ENCODE results near the gene NOC3L.

Gene NOC3L, protein sequence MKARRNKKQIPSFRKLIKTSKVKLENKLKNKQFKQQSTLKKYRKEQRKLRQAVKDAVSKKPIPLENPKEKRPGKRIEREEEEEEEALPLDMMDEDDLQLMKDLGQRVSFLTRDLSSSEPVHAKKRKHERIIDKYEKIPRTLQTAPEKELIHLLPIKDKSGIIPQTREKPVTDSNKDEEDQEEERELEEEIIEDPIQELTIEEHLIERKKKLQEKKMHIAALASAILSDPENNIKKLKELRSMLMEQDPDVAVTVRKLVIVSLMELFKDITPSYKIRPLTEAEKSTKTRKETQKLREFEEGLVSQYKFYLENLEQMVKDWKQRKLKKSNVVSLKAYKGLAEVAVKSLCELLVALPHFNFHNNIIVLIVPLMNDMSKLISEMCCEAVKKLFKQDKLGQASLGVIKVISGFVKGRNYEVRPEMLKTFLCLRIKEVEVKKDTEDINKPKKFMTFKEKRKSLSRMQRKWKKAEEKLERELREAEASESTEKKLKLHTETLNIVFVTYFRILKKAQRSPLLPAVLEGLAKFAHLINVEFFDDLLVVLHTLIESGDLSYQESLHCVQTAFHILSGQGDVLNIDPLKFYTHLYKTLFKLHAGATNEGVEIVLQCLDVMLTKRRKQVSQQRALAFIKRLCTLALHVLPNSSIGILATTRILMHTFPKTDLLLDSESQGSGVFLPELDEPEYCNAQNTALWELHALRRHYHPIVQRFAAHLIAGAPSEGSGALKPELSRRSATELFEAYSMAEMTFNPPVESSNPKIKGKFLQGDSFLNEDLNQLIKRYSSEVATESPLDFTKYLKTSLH

GRCh38 chr10:94362360-94363250, at the start of gene NOC3L:
TSS of gene NOC3L (minus strand) at chr10:94362939. CDS start at chr10:94362838, 101 bp downstream.
- peaks cover 5% of the 10 kb centered on the region for H3K4me1 ChIP-seq (ENCODE audit: control insufficient read depth, insufficient read depth, low read length)
- H3K36me3 ChIP-seq (ENCODE audit: control insufficient read depth, insufficient read depth, low read length), result peaks cover 38% of the 10 kb centered on the region
- peak within 1 kb of the TSS; percentile 89 for H3K4me3 ChIP-seq (ENCODE audit: low read depth, low read length)
- H3K27ac ChIP-seq (ENCODE audit: low read depth, low read length), result peak within 1 kb of the TSS; percentile 82
- no peaks in the 10 kb centered on the region for H3K9me3 ChIP-seq (ENCODE audit: control insufficient read depth, insufficient read depth, low read length)
- peak within 1 kb of the TSS; percentile 59 for H3K9ac ChIP-seq (ENCODE audit: low read depth, low read length)
- H3K27me3 ChIP-seq (ENCODE audit: control insufficient read depth, insufficient read depth, low read length), result peaks cover 17% of the 10 kb centered on the region

DNA sequence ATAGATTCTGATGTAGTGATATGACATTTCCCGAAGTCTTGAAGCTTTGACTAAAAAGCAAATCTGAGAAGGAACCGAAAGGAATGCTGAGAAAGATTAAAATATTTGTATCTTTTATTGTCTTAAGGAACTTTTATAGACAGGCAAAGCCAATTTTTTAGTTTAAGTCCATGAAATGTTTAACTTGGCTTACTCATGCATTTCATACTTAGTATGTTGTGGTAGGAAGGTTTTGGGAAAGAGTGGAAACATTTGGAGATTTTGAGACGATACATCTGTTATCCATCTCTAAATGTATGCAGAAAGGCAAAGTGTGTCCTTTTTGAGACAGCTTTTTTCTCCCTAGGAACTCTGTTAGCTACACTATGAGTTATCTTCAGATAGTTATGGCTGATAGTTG, 49.7 kb upstream of the NOC3L start:
- Histone ChIP-seq H3K27me3 (ENCODE audit: control insufficient read depth, insufficient read depth, low read length) (no peaks in the 10 kb centered on the region), H3K9me3 (ENCODE audit: control insufficient read depth, insufficient read depth, low read length) (no peaks in the 10 kb centered on the region), H3K27ac (ENCODE audit: low read depth, low read length) (no peak overlapping the region), H3K4me3 (ENCODE audit: low read depth, low read length) (no peak overlapping the region), H3K9ac (ENCODE audit: low read depth, low read length) (no peak overlapping the region), H3K36me3 (ENCODE audit: control insufficient read depth, insufficient read depth, low read length) (no peaks in the 10 kb centered on the region), H3K4me1 (ENCODE audit: control insufficient read depth, insufficient read depth, low read length) (no peaks in the 10 kb centered on the region)

DNA sequence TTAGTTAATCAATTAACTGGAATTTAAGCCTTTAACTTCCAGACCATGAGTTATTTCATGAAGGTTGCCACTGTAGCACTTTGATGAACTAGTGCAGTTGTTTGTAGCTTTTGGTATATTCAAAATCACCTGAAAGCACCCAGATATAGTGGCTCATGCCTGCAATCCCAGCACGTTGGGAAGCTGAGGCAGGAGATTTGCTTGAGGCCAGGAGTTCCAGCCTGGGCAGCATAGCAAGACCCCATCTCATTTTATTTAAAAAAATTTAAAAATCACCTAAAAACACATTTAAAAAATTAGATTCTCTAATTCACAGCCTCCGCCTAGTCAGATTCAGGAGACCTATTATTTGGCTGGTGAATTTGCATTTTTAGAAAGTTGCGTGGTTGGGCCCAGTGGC, 48.6 kb upstream of the NOC3L start:
- no peaks in the 10 kb centered on the region for H3K9me3 ChIP-seq (ENCODE audit: control insufficient read depth, insufficient read depth, low read length)
- H3K36me3 ChIP-seq (ENCODE audit: control insufficient read depth, insufficient read depth, low read length), result no peaks in the 10 kb centered on the region
- no peak overlapping the region for H3K9ac ChIP-seq (ENCODE audit: low read depth, low read length)
- H3K27me3 ChIP-seq (ENCODE audit: control insufficient read depth, insufficient read depth, low read length), result no peaks in the 10 kb centered on the region
- no peak overlapping the region for H3K27ac ChIP-seq (ENCODE audit: low read depth, low read length)
- H3K4me1 ChIP-seq (ENCODE audit: control insufficient read depth, insufficient read depth, low read length), result no peaks in the 10 kb centered on the region
- H3K4me3 ChIP-seq (ENCODE audit: low read depth, low read length), result no peak overlapping the region

GRCh38 chr10:94409021-94409657, 46.4 kb upstream of the NOC3L start:
- H3K27me3 ChIP-seq (ENCODE audit: control insufficient read depth, insufficient read depth, low read length), result peaks cover 15% of the 10 kb centered on the region
- H3K9ac ChIP-seq (ENCODE audit: low read depth, low read length), result no peak overlapping the region
- no peak overlapping the region for H3K4me3 ChIP-seq (ENCODE audit: low read depth, low read length)
- H3K9me3 ChIP-seq (ENCODE audit: control insufficient read depth, insufficient read depth, low read length), result no peaks in the 10 kb centered on the region
- H3K4me1 ChIP-seq (ENCODE audit: control insufficient read depth, insufficient read depth, low read length), result no peaks in the 10 kb centered on the region
- no peaks in the 10 kb centered on the region for H3K36me3 ChIP-seq (ENCODE audit: control insufficient read depth, insufficient read depth, low read length)
- H3K27ac ChIP-seq (ENCODE audit: low read depth, low read length), result no peak overlapping the region

DNA sequence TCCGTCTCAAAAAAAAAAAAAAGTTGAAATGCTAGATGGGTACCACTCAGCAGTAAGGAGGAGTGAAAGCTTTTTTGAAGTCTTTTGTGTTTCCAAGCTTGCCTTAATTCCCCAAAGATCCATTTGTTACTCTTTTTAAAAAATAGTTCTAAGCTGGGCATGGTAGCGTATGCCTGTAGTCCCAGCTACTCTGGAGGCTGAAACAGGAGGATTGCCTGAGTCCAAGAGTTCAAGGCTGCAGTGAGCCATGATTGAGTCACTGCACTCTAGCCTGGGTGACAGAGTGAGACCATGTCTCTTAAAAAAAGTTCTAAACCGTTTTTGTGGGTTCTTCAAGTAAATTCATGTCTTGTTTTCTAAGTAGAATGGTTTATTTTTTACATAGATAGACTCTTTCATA, 44.9 kb upstream of the NOC3L start:
- no peak overlapping the region for H3K27ac ChIP-seq (ENCODE audit: low read depth, low read length)
- no peak overlapping the region for H3K4me3 ChIP-seq (ENCODE audit: low read depth, low read length)
- H3K27me3 ChIP-seq (ENCODE audit: control insufficient read depth, insufficient read depth, low read length), result peaks cover 29% of the 10 kb centered on the region
- H3K9me3 ChIP-seq (ENCODE audit: control insufficient read depth, insufficient read depth, low read length), result no peaks in the 10 kb centered on the region
- H3K36me3 ChIP-seq (ENCODE audit: control insufficient read depth, insufficient read depth, low read length), result no peaks in the 10 kb centered on the region
- H3K4me1 ChIP-seq (ENCODE audit: control insufficient read depth, insufficient read depth, low read length), result no peaks in the 10 kb centered on the region
- H3K9ac ChIP-seq (ENCODE audit: low read depth, low read length), result no peak overlapping the region

DNA sequence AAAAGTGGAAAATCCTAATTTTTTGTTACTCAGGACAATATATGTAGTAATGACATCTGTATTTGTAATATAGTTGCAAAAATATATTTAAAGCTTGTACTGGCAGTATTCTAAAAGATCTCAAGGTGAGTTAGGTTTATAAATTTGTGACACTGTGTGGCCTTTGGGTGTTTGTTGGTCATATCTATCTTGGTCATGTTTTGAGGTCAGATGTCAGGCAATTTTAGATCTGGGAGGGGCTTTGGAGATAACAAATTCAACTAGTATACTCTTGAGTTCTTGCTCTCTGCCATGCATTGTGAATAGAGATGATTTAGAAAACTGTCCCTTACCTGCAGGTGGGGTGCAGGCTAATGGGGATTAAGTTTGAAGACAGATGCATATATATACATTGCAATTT, 42.7 kb upstream of the NOC3L start:
- H3K9ac ChIP-seq (ENCODE audit: low read depth, low read length), result no peak overlapping the region
- H3K36me3 ChIP-seq (ENCODE audit: control insufficient read depth, insufficient read depth, low read length), result no peaks in the 10 kb centered on the region
- H3K27me3 ChIP-seq (ENCODE audit: control insufficient read depth, insufficient read depth, low read length), result peaks cover 31% of the 10 kb centered on the region
- H3K27ac ChIP-seq (ENCODE audit: low read depth, low read length), result no peak overlapping the region
- H3K4me3 ChIP-seq (ENCODE audit: low read depth, low read length), result no peak overlapping the region
- H3K4me1 ChIP-seq (ENCODE audit: control insufficient read depth, insufficient read depth, low read length), result no peaks in the 10 kb centered on the region
- H3K9me3 ChIP-seq (ENCODE audit: control insufficient read depth, insufficient read depth, low read length), result no peaks in the 10 kb centered on the region

DNA sequence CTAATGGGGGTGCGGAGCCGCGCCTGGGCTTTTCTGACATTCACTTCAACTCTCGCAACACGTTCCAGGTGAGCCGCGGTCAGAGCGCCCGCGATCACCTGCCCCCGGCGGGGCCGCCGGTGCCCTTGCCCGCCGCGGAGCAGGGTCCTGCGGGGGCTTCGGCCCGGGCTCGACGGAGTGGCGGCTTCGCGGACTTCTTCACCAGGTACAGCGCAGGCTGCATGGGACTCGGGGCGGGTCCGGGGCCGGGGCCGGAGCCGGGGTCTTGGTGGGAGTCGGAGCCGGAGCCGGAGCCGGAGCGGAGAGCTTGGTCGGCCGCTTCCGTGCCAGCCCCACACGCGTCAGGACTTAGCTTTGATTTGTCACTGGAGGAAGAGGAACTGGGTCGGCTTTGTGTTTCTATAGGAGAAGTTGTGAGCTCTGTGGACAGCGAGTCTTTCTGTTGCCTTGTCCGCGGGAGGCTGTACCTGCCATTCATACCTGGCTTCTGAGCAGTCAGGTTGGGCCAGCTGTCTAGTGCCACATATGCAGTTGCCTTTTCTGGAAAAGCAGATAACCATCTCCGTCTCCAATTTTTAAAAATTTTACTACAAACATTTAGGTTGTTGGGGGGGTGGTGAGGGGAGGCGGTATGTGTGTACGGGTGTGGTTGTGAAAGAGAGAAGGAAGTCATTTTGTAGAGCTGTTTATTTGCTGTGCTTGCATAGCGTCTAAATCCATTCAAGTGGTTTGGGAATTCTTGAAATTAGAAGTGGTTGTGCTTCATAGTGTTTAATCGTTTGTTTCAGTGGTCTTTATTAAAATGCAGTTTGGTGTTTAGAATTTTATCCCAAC, 40.9 kb upstream of the NOC3L start:
- H3K27ac ChIP-seq (ENCODE audit: low read depth, low read length), result no peak overlapping the region
- no peaks in the 10 kb centered on the region for H3K36me3 ChIP-seq (ENCODE audit: control insufficient read depth, insufficient read depth, low read length)
- peak overlapping the region; percentile 84 for H3K4me3 ChIP-seq (ENCODE audit: low read depth, low read length)

GRCh38 chr10:94402843-94403379, 40.2 kb upstream of the NOC3L start:
- Histone ChIP-seq H3K36me3 (ENCODE audit: control insufficient read depth, insufficient read depth, low read length) (no peaks in the 10 kb centered on the region), H3K4me1 (ENCODE audit: control insufficient read depth, insufficient read depth, low read length) (no peaks in the 10 kb centered on the region), H3K9me3 (ENCODE audit: control insufficient read depth, insufficient read depth, low read length) (no peaks in the 10 kb centered on the region), H3K27ac (ENCODE audit: low read depth, low read length) (peak overlapping the region; percentile 42), H3K4me3 (ENCODE audit: low read depth, low read length) (peak overlapping the region; percentile 84), H3K27me3 (ENCODE audit: control insufficient read depth, insufficient read depth, low read length) (peaks cover 31% of the 10 kb centered on the region), H3K9ac (ENCODE audit: low read depth, low read length) (peak overlapping the region; percentile 44; the same call in 1 of the 2 replicates)

More for the DNA sequence above, 40.9 kb upstream of the NOC3L start:
- H3K4me1 ChIP-seq (ENCODE audit: control insufficient read depth, insufficient read depth, low read length), result no peaks in the 10 kb centered on the region
- H3K9ac ChIP-seq (ENCODE audit: low read depth, low read length), result no peak overlapping the region
- H3K27me3 ChIP-seq (ENCODE audit: control insufficient read depth, insufficient read depth, low read length), result peaks cover 31% of the 10 kb centered on the region
- H3K9me3 ChIP-seq (ENCODE audit: control insufficient read depth, insufficient read depth, low read length), result no peaks in the 10 kb centered on the region

DNA sequence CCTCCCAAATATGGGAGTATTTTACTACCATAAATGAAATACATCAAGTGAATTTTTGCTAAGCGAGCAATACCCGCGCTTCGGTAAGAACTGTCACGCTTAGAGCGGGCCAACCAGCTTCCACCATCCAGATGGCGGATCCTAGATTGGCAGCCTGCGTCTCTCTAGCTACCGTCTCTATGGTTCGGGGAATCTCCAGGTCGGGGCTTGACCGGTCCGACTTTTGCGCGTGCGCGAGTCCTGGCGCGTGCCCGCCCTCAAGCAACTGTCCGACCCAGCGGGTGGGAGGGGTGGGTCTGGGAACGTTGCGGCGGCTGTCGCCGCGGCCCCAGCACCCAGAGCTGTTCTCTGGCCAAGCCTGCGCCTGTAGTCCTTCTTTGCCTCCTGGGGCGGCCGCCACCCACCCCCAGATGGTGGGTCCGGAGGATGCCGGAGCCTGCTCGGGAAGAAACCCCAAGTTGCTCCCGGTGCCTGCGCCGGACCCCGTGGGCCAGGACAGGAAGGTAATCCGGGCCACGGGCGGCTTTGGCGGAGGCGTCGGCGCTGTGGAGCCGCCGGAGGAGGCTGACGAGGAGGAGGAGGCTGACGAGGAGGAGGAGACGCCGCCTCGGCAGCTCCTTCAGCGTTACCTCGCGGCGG, 39.6 kb upstream of the NOC3L start, which contains the start of gene TBC1D12:
Gene TBC1D12, plus strand, starts transcription at position 338 of the 639 bp plus-strand sequence. Its CDS starts 73 bp downstream, at position 411.
- Histone ChIP-seq H3K4me1 (ENCODE audit: control insufficient read depth, insufficient read depth, low read length) (no peaks in the 10 kb centered on the region), H3K36me3 (ENCODE audit: control insufficient read depth, insufficient read depth, low read length) (no peaks in the 10 kb centered on the region), H3K4me3 (ENCODE audit: low read depth, low read length) (peak within 1 kb of the TSS; percentile 84), H3K9ac (ENCODE audit: low read depth, low read length) (peak within 1 kb of the TSS; percentile 44; the same call in 1 of the 2 replicates), H3K27ac (ENCODE audit: low read depth, low read length) (peak within 1 kb of the TSS; percentile 42), H3K27me3 (ENCODE audit: control insufficient read depth, insufficient read depth, low read length) (peaks cover 31% of the 10 kb centered on the region), H3K9me3 (ENCODE audit: control insufficient read depth, insufficient read depth, low read length) (no peaks in the 10 kb centered on the region)

Measured in HUES48 (cell line).